Retina (tissue), 1 donor: Measurements from ENCODE around the gene COL18A1.
A peak's percentile ranks its signal among the peaks of the same experiment; 100 is the strongest.

Source experiments
- DNase-seq: peaks from one replicate; pipeline ENCODE4 v3.0.0-alpha.2; 2016

The COL18A1 gene

GRCh38 chr21:45470773-45471524 is 66.0 kb downstream of the COL18A1 start:
- no peak for DNase-seq

GRCh38 chr21:45471525-45472221 is 66.7 kb downstream of the COL18A1 start:
- no peak for DNase-seq

- no peak for DNase-seq
Observed at GRCh38 chr21:45472445-45473365, 67.7 kb downstream of the COL18A1 start.

GRCh38 chr21:45473496-45474322 is 68.7 kb downstream of the COL18A1 start:
- DNase-seq: no peak

GRCh38 chr21:45474323-45474950 is 69.5 kb downstream of the COL18A1 start:
- DNase-seq: no peak

- DNase-seq: no peak
Observed at GRCh38 chr21:45475004-45475685, 70.2 kb downstream of the COL18A1 start.

- no peak for DNase-seq
Observed at GRCh38 chr21:45475797-45476570, 71.0 kb downstream of the COL18A1 start.

GRCh38 chr21:45476582-45476981 is 71.6 kb downstream of the COL18A1 start:
- DNase-seq: no peak

- DNase-seq: no peak
Observed at GRCh38 chr21:45477176-45478114, 72.5 kb downstream of the COL18A1 start.

GRCh38 chr21:45478115-45478801 is 73.3 kb downstream of the COL18A1 start:
- DNase-seq: peak; percentile 89

- no peak for DNase-seq
Observed at GRCh38 chr21:45478816-45479669, 74.1 kb downstream of the COL18A1 start.

- no peak for DNase-seq
Observed at GRCh38 chr21:45479691-45480675, 75.0 kb downstream of the COL18A1 start.

- no peak for DNase-seq
Observed at GRCh38 chr21:45480701-45481500, 75.9 kb downstream of the COL18A1 start.

- no peak for DNase-seq
Observed at GRCh38 chr21:45481566-45481965, 76.6 kb downstream of the COL18A1 start.
